Transverse colon (tissue), 4 donors: Measurements from ENCODE around the gene AIF1L. TPM values are rescaled to one million over a fixed set of nuclear protein-coding genes. Genes with fewer than 3 reads are reported as not detected.

Experiments
- DNase-seq: peaks from one replicate; pipeline ENCODE4 v3.0.0-alpha.2; 2019
- H3K27ac ChIP-seq, 4 donors: fragments of 200-600 bp; sonication (generic); 2 replicates each; pipeline ENCODE4 v1.5.1; 2016 to 2018; ENCODE audit warnings: inconsistent platforms in 4 of 4
- H3K27me3 ChIP-seq: fragments of 200-600 bp; sonication (generic); 2 replicates; pipeline ENCODE4 v1.5.1; 2017; ENCODE audit warnings: inconsistent platforms
- H3K36me3 ChIP-seq, 4 donors: fragments of 200-600 bp; sonication (generic); 2 replicates each; pipeline ENCODE4 v1.5.1; 2017 to 2019; ENCODE audit warnings: inconsistent platforms in 4 of 4
- H3K4me1 ChIP-seq, 4 donors: fragments of 200-600 bp; sonication (generic); 2 replicates each; pipeline ENCODE4 v1.5.1; 2017 to 2020; ENCODE audit warnings: inconsistent platforms in 4 of 4
- H3K4me3 ChIP-seq, 4 donors: fragments of 200-600 bp; sonication (generic); 1 replicate in 1 of 4; 2 replicates in 3 of 4; pipeline versions ENCODE4 v1.5.1 to v1.6.1; 2017 to 2019; ENCODE audit warnings: inconsistent platforms in 4 of 4
- H3K9me3 ChIP-seq, 2 donors: fragments of 200-600 bp; sonication (generic); 2 replicates each; pipeline ENCODE4 v1.5.1; 2017 to 2019; ENCODE audit warnings: inconsistent platforms in 2 of 2
- EP300 ChIP-seq: sonication (generic); formaldehyde crosslinking; IDR thresholded peaks from one replicate; pipeline ENCODE4 v1.6.1; 2017; ENCODE audit warnings: antibody characterized with exemption, low read depth
- POLR2A ChIP-seq: fragments of 450-650 bp; IDR thresholded peaks from one replicate; pipeline ENCODE4 v1.6.1; 2016; ENCODE audit warnings: antibody characterized with exemption, mild to moderate bottlenecking, moderate library complexity
- POLR2AphosphoS5 ChIP-seq, 3 donors: sonication (generic); formaldehyde crosslinking; IDR thresholded peaks; one replicate each; pipeline ENCODE4 v1.6.1; 2016; ENCODE audit warnings: antibody characterized with exemption in 3 of 3
- WGBS, 2 donors: methylation state at CpG; one replicate each; pipeline ENCODE4 v1.1.5; 2018; ENCODE audit warnings: low coverage in 1 of 2; 5-methylcytosine and 5-hydroxymethylcytosine counted together
- in situ Hi-C, 4 donors: fragments of 200-750 bp; cut with MboI; loops; one replicate each; pipeline versions ENCODE4 v1.15.0 to v1.15.1; 2017; ENCODE audit warnings: low sequenced_read_pairs in 3 of 4, low pct_ligation_motif_present in 1 of 4, low pct_unique_long_range_greater_than_20kb in 1 of 4
- intact Hi-C: fragments of 100-400 bp; cut with DNase I; formaldehyde crosslinking; loops from one replicate; pipeline ENCODE4 v1.15.1; 2023; ENCODE audit warnings: low total_unique reads
- total RNA-seq, 4 donors: library from RNA; depleted of rRNA; stranded (reverse); fragments of >200 nt; gene quantifications; one replicate each; pipeline ENCODE4 v1.1.0, GENCODE V29; 2016
- TF ChIP-seq, protein P1 (sequence below), 5 experiments: fragments of 200-600 bp in 3 of 5; fragments of 450-650 bp in 2 of 5; sonication (generic) in 3 of 5; IDR thresholded peaks; 1 replicate in 2 of 5; 2 replicates in 3 of 5; pipeline ENCODE4 v1.5.1; 2016 to 2017; ENCODE audit warnings: antibody characterized with exemption in 5 of 5, inconsistent platforms in 3 of 5, mild to moderate bottlenecking in 2 of 5, moderate library complexity in 1 of 5

AIF1L gene
- total RNA-seq, 4 donors from 2014 or later: 0.75 to 4.4 (median 1.7) TPM

DNA sequence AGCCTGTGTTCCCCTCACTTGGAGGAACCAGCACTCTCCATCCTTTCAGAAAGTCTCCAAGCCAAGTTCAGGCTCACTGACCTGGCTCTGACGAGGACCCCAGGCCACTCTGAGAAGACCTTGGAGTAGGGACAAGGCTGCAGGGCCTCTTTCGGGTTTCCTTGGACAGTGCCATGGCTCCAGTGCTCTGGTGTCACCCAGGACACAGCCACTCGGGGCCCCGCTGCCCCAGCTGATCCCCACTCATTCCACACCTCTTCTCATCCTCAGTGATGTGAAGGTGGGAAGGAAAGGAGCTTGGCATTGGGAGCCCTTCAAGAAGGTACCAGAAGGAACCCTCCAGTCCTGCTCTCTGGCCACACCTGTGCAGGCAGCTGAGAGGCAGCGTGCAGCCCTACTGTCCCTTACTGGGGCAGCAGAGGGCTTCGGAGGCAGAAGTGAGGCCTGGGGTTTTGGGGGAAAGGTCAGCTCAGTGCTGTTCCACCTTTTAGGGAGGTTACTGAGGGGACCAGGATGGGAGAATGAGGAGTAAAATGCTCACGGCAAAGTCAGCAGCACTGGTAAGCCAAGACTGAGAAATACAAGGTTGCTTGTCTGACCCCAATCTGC lies 24.4 kb downstream of the AIF1L start:
- in situ Hi-C loops (no loop called here), intact Hi-C loops (no loop called here)
- Histone ChIP-seq H3K27me3 (no peaks in the 10 kb centered on the region), H3K36me3 (no peaks in the 10 kb centered on the region), H3K4me1 (peaks cover 3 to 7% (median 6%) of the 10 kb centered on the region in 4 donors), H3K9me3 (no peaks in the 10 kb centered on the region), H3K27ac (no peak overlapping the region), H3K4me3 (no peak overlapping the region)
- TF ChIP-seq POLR2A (no peak), POLR2AphosphoS5 (IDR thresholded peaks at IDR 0.05) (no peak), EP300 (no peak)
- TF ChIP-seq, protein P1, sequence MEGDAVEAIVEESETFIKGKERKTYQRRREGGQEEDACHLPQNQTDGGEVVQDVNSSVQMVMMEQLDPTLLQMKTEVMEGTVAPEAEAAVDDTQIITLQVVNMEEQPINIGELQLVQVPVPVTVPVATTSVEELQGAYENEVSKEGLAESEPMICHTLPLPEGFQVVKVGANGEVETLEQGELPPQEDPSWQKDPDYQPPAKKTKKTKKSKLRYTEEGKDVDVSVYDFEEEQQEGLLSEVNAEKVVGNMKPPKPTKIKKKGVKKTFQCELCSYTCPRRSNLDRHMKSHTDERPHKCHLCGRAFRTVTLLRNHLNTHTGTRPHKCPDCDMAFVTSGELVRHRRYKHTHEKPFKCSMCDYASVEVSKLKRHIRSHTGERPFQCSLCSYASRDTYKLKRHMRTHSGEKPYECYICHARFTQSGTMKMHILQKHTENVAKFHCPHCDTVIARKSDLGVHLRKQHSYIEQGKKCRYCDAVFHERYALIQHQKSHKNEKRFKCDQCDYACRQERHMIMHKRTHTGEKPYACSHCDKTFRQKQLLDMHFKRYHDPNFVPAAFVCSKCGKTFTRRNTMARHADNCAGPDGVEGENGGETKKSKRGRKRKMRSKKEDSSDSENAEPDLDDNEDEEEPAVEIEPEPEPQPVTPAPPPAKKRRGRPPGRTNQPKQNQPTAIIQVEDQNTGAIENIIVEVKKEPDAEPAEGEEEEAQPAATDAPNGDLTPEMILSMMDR (IDR thresholded peaks at IDR 0.05): no peak
- DNase-seq: no peak
- whole genome bisulfite sequencing, 2 donors: 72 to 100% methylated on average over 1 to 7 of the region's 7 CpGs

DNA sequence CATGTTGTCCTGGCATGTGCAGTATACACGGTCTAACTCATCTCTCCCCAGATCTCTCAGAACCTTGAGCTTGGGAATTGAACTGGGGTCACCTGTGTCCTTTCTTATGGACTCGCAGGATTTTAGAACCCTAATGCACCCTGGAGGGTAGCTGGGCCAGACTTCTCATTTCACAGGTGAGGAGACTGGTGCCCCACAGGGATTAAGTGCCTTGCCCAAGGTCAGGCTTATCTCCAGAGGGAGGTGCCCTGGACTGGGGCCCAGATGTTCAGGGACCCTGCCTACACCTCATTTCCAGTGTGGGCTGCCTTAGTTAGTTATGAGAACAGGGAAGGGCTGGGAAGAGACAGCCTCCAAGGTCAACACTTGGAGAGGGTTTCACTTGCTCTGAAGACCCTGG lies 25.0 kb downstream of the AIF1L start:
- no peaks in the 10 kb centered on the region for H3K27me3 ChIP-seq
- no peak for DNase-seq
- WGBS, 2 donors: 77 to 81% methylated on average over 2 of the region's 2 CpGs
- in situ Hi-C loops: no loop called here
- peaks cover 3 to 13% (median 10%) of the 10 kb centered on the region in 4 donors for H3K4me1 ChIP-seq
- H3K27ac ChIP-seq: no peak overlapping the region
- intact Hi-C loops: no loop called here
- H3K36me3 ChIP-seq: no peaks in the 10 kb centered on the region
- H3K4me3 ChIP-seq: no peak overlapping the region
- TF ChIP-seq, protein P1 (IDR thresholded peaks at IDR 0.05): no peak
- no peak for TF ChIP-seq POLR2A
- TF ChIP-seq POLR2AphosphoS5 (IDR thresholded peaks at IDR 0.05): no peak
- no peak for TF ChIP-seq EP300
- no peaks in the 10 kb centered on the region for H3K9me3 ChIP-seq

DNA sequence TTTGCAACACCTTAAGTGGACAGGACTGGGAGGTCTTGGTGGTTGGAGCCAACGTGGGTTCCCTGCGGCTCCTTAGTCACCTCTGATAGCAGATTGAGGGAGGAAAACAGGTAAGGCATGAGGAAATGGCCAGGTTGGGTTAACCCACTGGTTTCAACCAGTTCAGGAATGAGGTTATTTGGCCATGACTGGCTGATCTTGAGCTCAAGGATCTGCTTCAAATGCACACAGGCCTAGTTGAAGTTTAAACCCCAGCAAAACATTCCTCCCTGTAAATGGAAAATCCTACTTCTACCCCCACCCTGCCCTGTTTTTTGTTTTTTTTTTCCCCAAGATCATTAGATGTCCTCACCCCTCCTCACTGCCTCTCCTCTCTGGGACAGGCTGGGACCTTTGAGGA lies 25.8 kb downstream of the AIF1L start:
- Histone ChIP-seq H3K27me3 (no peaks in the 10 kb centered on the region), H3K27ac (no peak overlapping the region), H3K36me3 (no peaks in the 10 kb centered on the region), H3K9me3 (no peaks in the 10 kb centered on the region), H3K4me3 (no peak overlapping the region), H3K4me1 (peaks cover 8 to 18% (median 14%) of the 10 kb centered on the region in 4 donors)
- in situ Hi-C loops (no loop called here), intact Hi-C loops (no loop called here)
- no peak for TF ChIP-seq POLR2AphosphoS5 (IDR thresholded peaks at IDR 0.05)
- WGBS, 2 donors: 82% methylated on average over 2 of the region's 2 CpGs; no CpG with 5 or more reads in 1 of the 2 donors
- DNase-seq: no peak

DNA sequence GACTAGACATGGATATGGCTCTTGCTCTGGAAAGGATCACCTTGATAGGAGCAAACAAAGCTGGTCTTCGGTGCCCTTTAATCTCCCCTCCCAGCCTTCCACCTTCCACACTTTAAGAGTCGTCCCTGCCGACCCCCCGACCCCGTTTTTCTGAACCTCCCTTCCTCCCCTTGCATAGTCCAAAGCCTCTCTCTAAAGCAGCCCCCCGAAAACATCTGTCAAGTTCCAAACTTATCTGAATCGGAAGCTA lies 28.6 kb downstream of the AIF1L start:
- Histone ChIP-seq H3K27ac (peak overlapping the region; percentile 84 to 93 (median 88)), H3K4me3 (peak overlapping the region; percentile 43 to 89 (median 61)), H3K4me1 (peaks cover 8 to 18% (median 14%) of the 10 kb centered on the region in 4 donors), H3K9me3 (no peaks in the 10 kb centered on the region), H3K27me3 (no peaks in the 10 kb centered on the region), H3K36me3 (peaks cover 0 to 25% (median 12%) of the 10 kb centered on the region in 4 donors)
- in situ Hi-C loops: no loop called here
- WGBS, 2 donors: 0 to 1% methylated on average over 3 to 7 of the region's 7 CpGs
- intact Hi-C loops: no loop called here
- TF ChIP-seq, protein P1 (IDR thresholded peaks at IDR 0.05): no peak
- TF ChIP-seq EP300: no peak
- no peak for TF ChIP-seq POLR2AphosphoS5 (IDR thresholded peaks at IDR 0.05)
- TF ChIP-seq POLR2A: no peak
- no peak for DNase-seq
